Measurements from ENCODE around the gene MUC3A. TPM values are rescaled to one million over a fixed set of nuclear protein-coding genes. Genes with fewer than 3 reads are reported as not detected.

The MUC3A gene
- total RNA-seq, 1 donor from 2014 or later, result not detected

- TF ChIP-seq, protein P1, sequence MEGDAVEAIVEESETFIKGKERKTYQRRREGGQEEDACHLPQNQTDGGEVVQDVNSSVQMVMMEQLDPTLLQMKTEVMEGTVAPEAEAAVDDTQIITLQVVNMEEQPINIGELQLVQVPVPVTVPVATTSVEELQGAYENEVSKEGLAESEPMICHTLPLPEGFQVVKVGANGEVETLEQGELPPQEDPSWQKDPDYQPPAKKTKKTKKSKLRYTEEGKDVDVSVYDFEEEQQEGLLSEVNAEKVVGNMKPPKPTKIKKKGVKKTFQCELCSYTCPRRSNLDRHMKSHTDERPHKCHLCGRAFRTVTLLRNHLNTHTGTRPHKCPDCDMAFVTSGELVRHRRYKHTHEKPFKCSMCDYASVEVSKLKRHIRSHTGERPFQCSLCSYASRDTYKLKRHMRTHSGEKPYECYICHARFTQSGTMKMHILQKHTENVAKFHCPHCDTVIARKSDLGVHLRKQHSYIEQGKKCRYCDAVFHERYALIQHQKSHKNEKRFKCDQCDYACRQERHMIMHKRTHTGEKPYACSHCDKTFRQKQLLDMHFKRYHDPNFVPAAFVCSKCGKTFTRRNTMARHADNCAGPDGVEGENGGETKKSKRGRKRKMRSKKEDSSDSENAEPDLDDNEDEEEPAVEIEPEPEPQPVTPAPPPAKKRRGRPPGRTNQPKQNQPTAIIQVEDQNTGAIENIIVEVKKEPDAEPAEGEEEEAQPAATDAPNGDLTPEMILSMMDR (IDR thresholded peaks at IDR 0.05), result no peak
- H3K27me3 Mint-ChIP-seq, result peaks cover 59% of the 10 kb centered on the region
- DNase-seq (no peak), ATAC-seq (ENCODE audit: low read depth) (no peak)
- ChIA-PET POLR2A (no interaction called here), CTCF (no interaction called here)
- no peak overlapping the region for H3K27ac Mint-ChIP-seq
- peaks cover 17% of the 10 kb centered on the region for H3K4me1 Mint-ChIP-seq
- H3K9me3 Mint-ChIP-seq, result no peaks in the 10 kb centered on the region
- no peaks in the 10 kb centered on the region for H3K36me3 Mint-ChIP-seq (ENCODE audit: low read depth)
- intact Hi-C loops (cut with micrococcal nuclease), result no loop called here
- peak overlapping the region; percentile 68 for H3K4me3 Mint-ChIP-seq
Observed at GRCh38 chr7:100965045-100965722, 15.8 kb downstream of the MUC3A start.

- POLR2A ChIA-PET, result no interaction called here
Observed at GRCh38 chr7:100965723-100966541, 16.6 kb downstream of the MUC3A start.

DNA sequence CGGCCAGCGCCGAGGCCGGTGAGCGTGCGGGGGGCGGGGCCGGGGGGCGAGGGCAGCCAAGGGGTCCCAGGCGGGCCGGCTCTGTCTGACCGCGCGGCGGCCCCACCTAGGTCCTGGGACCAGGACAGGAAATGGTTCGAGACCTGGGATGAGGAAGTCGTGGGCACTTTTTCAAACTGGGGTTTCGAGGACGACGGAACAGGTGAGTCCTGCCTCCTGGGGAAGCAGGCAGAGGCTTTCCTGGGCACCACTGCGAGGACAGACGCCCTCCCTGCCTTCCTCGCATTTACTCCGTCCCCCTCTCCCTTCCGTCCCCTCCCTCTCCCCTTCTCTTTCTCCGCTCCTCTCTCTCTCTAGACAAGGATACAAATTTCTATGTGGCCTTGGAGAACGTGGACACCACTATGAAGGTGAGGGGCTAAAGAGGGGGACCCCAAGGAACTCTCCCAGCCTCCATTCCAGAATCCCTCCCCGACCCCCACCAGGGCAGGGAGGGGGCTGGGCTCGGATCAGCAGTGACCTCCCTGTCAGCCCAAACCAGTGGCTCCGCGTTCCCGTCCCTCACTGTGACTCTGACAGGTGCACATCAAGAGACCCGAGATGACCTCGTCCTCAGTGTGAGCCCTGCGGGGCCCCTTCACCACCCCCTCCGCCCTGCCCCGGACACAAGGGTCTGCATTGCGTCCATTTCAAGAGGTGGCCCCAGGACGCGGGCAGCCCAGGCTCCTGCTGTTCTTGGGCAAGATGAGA, 17.4 kb downstream of the MUC3A start:
- DNase-seq, result peak; percentile 27
- Mint-ChIP-seq H3K4me3 (peak overlapping the region; percentile 66), H3K9me3 (no peaks in the 10 kb centered on the region), H3K36me3 (ENCODE audit: low read depth) (no peaks in the 10 kb centered on the region), H3K27ac (no peak overlapping the region), H3K4me1 (peaks cover 17% of the 10 kb centered on the region), H3K27me3 (peaks cover 66% of the 10 kb centered on the region)
- TF ChIP-seq, protein P1 (IDR thresholded peaks at IDR 0.05), result no peak
- ChIA-PET POLR2A (no interaction called here), CTCF (no interaction called here)
- intact Hi-C loops (cut with micrococcal nuclease), result loop anchor here (1.0 kb wide), 2 partner anchors 93 to 172 kb away; no protein-coding TSS in a partner anchor
- ATAC-seq (ENCODE audit: low read depth), result no peak

More at GRCh38 chr7:100965723-100966541, 16.6 kb downstream of the MUC3A start:
- ATAC-seq (ENCODE audit: low read depth) (peak; percentile 64), DNase-seq (peak; percentile 53)
- H3K27ac Mint-ChIP-seq, result no peak overlapping the region
- peak overlapping the region; percentile 68 for H3K4me3 Mint-ChIP-seq
- TF ChIP-seq, protein P1 (IDR thresholded peaks at IDR 0.05), result no peak
- peaks cover 17% of the 10 kb centered on the region for H3K4me1 Mint-ChIP-seq
- no peaks in the 10 kb centered on the region for H3K36me3 Mint-ChIP-seq (ENCODE audit: low read depth)
- H3K27me3 Mint-ChIP-seq, result peaks cover 59% of the 10 kb centered on the region
- H3K9me3 Mint-ChIP-seq, result no peaks in the 10 kb centered on the region
- intact Hi-C loops (cut with micrococcal nuclease), result loop anchor here (1.0 kb wide), 2 partner anchors 93 to 172 kb away; no protein-coding TSS in a partner anchor
- CTCF ChIA-PET, result no interaction called here

GRCh38 chr7:100967292-100967863, 18.0 kb downstream of the MUC3A start:
- Mint-ChIP-seq H3K27ac (no peak overlapping the region), H3K27me3 (peaks cover 66% of the 10 kb centered on the region), H3K4me1 (peaks cover 17% of the 10 kb centered on the region), H3K36me3 (ENCODE audit: low read depth) (no peaks in the 10 kb centered on the region), H3K4me3 (peak overlapping the region; percentile 25), H3K9me3 (no peaks in the 10 kb centered on the region)
- ChIA-PET POLR2A (no interaction called here), CTCF (no interaction called here)
- no peak for ATAC-seq (ENCODE audit: low read depth)
- intact Hi-C loops (cut with micrococcal nuclease), result no loop called here
- no peak for DNase-seq
- TF ChIP-seq, protein P1 (IDR thresholded peaks at IDR 0.05), result no peak

Data from activated B cell treated with CpG ODN at 0.5 μM for 24 hours (primary cell).